EL (cell line): Measurements from ENCODE around the gene PDCL3.

Experiments used
- DNase-seq: peaks from one replicate; pipeline ENCODE4 v3.0.0-alpha.2; 2016

The PDCL3 gene

DNA sequence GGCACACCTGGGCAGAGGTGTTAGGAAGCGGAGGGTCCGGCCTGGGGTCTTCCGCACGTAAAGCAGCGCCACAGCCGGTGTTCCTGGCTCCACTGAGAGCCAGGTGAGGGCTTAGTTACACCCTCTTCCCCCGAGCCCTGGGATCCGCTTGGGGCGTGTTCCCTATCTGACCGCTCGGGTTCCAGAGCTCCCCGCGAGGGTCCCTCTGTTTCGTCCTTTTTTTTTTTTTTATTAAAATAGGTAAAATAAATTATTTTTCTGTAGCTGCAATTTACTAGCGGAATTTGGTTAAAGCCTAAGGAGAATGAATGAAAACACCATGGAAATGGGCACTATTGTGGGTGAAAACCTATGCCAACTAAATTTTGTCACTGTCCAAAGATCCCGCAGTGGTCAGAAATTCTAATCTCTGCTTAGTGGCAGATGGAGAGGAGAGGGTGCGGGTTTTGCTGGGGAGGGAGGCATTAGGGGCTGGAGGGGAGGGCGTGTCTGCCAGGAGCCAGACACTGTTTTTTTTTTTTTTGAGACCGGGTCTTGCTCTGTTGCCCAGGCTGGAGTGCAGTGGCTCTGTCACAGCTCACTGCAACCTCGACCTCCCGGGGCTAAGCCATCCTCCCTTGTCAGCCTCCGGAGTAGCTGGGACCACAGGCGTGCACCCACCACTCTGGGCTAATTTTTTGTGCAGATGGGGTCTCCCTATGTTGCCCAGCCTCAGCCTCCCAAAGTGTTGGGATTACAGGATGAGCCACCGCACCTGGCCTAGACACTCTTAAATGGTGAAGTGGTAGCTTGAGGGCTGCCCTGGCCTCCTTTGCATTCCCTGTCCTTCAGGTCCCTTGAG lies 834 bp downstream of the PDCL3 start:
- DNase-seq, result no peak

DNA sequence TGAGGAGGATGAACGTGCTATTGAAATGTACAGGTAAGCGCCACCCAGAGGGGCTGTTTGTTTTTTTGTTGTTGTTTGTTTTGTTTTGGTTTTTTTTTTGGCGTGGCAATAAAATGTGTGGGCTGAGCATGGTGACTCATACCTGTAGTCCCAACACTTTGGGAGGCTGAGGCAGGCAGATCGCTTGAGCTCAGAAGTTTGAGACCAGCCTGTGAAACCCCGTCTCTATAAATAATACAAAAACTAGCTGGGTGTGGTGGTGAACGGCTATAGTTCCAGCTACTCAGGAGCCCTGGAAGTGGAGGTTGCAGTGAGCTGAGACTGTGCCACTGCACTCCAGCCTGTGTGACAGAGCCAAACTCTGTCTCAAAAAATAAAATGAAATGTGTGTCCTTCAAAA lies 6.2 kb downstream of the PDCL3 start:
- no peak for DNase-seq

GRCh38 chr2:100571668-100572067 lies 8.9 kb downstream of the PDCL3 start:
- DNase-seq, result no peak

- DNase-seq, result no peak
Observed at GRCh38 chr2:100577777-100578176, 15.0 kb downstream of the PDCL3 start.

DNA sequence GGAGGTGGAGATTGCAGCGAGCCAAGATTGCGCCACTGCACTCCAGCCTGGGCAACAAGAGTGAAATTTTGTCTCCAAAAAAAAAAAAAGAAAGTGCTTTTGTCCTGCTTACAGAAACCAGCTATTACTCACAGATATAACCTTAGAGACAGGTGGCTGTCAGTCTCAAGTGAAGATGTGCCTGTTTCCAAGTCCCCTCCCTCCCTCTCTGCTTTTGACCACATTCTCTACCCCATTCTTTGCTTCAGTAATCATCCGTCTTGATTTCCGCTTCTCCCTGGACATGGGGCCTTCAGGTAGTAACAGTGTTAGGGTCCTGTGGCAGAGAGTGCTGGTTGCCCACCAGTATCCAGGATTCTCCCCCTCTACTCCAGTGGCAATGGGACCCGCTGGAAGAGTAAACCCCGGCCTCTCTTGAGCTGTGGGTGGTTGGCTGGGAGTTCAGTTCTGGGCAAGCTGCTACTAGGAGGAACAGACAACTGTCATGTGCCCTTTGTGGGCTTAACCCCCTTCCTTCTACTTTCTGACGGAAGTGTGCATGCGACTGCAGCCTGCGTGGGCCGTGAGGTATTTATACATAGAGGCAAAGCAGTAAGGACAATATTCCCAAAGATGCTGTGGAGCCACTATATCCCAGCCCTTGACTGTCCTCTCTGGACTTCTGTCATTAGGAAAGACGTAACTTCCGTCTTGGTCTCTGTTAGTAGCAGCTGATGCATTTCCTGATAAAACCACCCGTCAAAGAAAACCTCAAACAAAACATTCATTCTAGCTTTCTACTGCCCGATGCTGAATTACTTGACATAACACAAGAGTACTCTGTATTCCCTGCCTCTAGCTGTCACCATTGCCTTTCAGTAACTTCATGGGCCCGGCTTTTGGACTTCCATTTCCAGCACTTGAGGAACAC lies 17.8 kb downstream of the PDCL3 start:
- DNase-seq, result no peak

GRCh38 chr2:100581277-100581612 lies 18.5 kb downstream of the PDCL3 start:
- DNase-seq, result no peak

DNA sequence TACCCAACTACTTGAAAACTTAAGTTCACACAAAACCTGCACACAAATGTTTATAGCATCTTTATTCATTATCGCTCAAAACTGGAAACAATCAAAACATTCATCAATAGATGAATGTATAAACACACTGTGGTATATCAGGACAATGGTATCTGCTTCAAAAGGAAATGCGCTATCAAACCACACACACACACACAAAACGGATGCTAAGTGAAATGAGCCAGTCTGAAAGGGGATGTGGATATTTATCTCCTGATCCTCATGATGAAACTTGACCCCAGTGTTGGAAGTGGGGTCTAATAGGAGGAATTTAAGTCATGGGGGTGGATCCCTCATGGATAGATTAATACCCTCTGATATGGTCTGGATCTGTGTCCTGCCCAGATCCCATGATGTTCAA lies 22.0 kb downstream of the PDCL3 start:
- DNase-seq, result no peak

DNA sequence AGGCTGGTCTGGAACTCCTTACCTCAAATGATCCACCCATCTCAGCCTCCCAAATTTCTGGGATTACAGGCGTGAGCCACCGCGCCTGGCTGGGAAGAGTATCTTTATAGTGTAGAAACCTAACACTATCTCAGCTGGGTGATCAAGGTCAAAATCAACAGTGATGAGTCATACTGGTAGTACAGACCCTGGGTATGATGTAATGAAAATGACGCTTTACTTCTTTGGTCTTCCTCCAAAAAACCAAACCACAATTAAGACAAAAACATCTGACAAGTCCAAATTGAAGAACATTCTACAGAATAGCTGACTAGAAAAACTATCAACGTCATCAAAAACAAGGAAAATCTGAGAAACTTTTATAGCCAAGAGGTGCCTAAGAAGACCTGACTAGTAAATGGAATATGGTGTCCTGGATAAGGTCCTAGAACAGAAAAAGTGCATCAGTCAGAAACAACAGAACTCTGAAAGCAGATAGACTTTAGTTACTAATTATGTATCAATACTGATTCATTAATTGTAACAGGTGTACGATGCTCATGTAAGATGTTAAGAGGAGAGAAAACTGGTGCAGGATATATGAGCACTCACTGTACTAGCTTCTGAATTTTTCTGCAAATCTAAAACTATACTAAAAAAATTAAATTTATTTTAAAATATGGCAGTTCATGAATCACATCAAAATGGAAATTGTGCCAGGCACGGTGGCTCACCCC lies 25.4 kb downstream of the PDCL3 start:
- DNase-seq, result peak; percentile 60

- no peak for DNase-seq
Observed at GRCh38 chr2:100589527-100589926, 26.7 kb downstream of the PDCL3 start.

- peak; percentile 32 for DNase-seq
Observed at GRCh38 chr2:100592226-100592625, 29.4 kb downstream of the PDCL3 start.

DNA sequence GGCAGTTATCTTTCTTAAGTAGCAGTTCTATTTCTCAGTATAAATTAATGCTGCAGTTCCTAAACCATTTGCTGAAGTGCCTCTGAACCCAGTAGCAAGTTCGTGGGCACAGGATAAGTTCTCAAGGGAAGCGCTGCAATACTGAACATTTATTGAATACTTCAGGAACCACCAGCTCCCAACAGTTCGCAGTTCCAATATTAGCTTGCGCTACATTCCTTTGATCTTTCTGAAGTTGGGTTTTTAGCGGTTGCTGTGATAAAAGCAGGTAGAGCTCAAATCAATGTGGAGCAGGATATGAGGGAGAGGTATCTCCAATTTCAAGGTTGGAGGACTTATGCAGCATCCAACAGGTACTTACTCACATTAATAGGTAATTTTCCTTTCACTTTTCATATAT lies 33.7 kb downstream of the PDCL3 start:
- DNase-seq, result no peak

DNA sequence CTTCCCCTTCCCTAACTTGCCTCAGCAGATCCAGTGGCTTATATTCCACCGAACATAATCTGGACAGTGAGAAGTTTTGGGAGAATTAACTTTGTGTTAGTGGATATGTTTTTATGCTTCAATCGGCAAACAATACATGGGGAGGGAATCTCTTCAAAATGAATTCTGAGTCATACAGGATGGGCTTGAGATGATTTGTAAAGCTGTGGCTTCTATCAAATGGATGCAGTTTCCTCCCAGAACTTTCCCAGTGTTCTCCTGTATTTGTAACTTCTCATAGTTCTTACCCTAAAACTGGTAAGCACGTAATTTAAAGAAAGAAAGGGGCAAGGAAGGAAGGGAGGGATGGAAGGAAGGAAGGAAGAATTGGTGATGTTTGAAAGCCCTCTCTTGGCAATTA lies 36.8 kb downstream of the PDCL3 start:
- no peak for DNase-seq

- DNase-seq, result no peak
Observed at GRCh38 chr2:100601661-100602060, 38.9 kb downstream of the PDCL3 start.

DNA sequence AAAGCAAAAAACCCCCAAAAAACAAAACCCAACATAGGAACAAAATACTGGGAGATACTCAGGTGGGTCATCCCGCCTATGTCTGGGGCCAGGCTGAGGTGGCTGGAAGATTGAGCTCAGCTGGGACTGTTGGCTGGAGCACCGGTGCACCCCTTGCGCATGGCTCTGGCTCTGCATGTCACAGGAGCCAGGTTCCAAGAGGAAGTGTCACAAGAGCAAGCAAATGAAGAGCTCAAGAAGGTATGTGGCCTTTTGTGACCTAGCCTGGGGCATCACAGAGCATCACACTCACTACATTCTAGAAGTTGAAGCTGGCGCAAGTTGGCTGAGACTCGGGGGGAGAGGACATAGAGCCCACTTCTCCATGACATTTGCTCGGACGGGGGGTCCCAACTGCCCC lies 40.6 kb downstream of the PDCL3 start:
- DNase-seq, result no peak

GRCh38 chr2:100603948-100604633 lies 41.3 kb downstream of the PDCL3 start:
- DNase-seq, result no peak

- DNase-seq, result no peak
Observed at GRCh38 chr2:100606332-100606725, 43.5 kb downstream of the PDCL3 start.

DNA sequence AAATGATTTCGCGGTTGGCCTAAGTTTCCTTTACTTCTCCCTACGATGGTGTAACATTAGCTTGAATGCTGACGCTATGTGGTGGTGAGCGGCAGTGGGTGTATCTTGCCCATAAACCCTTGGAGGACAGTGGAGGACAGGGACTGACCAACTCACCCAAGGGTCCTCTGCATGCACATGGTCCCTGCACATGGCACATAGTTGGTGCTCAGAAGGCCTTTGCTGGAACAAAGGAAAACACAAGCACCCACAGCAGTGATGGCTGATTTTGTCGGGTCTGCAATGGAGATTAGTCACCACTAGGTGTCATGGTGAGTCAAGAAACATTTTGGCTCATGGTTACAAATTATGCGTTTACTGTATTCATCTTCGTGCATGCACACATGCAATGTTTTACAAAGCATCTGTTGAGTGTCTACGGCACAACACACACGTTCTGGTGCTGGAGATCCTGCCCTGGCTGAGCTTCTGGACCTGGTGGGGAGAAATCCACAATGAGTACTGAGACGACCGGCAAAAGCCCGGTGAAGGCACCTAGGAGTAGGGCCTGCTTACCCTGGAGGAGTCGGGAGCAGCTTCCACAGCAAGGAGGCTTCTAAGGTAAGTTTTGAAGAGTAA lies 44.0 kb downstream of the PDCL3 start:
- DNase-seq, result peak; percentile 40

- peak; percentile 58 for DNase-seq
Observed at GRCh38 chr2:100610381-100610831, 47.6 kb downstream of the PDCL3 start.

- DNase-seq, result no peak
Observed at GRCh38 chr2:100611079-100612029, 48.6 kb downstream of the PDCL3 start.

DNA sequence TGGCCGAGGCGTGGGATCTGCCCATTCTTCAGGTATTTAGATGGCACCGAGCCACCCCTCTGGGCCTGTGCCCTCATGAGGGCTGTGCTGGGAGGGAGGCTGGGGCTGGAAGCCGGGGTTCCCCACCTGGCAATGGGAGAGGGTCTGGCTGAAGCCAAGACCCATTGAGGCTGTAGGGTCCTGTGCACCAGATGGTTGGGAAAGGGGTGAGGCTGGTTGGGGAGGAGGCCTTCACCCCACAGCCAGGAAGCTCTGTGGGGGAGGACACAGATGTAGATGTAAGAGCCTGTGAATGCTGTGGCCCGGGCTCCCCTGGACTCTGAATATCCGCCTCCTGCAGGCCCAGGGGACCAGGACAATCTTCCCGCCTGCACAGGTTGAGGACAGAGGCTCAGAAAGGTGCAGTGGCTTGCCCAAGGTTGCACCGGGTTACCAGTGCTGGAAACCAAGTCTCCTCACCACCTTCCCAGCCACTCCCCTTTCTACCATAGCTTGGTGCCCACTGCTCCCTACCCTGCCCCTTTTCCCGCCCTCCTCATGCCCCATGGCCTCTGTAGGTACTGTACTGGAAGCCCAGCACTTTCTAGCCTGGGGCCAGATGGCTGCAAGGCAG lies 49.7 kb downstream of the PDCL3 start:
- DNase-seq, result no peak

- DNase-seq, result no peak
Observed at GRCh38 chr2:100613719-100614118, 50.9 kb downstream of the PDCL3 start.
